ENCODE measurements around the gene UBE2D1.
"Not testable (repeated sequence)": the region's sequence is repeated elsewhere in the genome, so short reads cannot be mapped to it uniquely, and the experiment has no call there.

The UBE2D1 gene

GRCh38 chr10:58415757-58416156 lies 81.0 kb downstream of the UBE2D1 start:
- H3K27ac ChIP-seq, result no peak overlapping the region
- no peak overlapping the region for H3K9ac ChIP-seq
- no peaks in the 10 kb centered on the region for H3K27me3 ChIP-seq
- no peak overlapping the region for H3K4me2 ChIP-seq
- no peaks in the 10 kb centered on the region for H3K4me1 ChIP-seq
- H3K9me3 ChIP-seq, result peaks cover 4% of the 10 kb centered on the region; the same call in 1 of the 2 replicates
- H3K36me3 ChIP-seq, result no peaks in the 10 kb centered on the region
- TF ChIP-seq Cebpa-rat (IDR thresholded peaks at IDR 0.05), result no peak
- H4K20me1 ChIP-seq, result no peaks in the 10 kb centered on the region
- H3K4me3 ChIP-seq, result no peak overlapping the region

- H3K4me3 ChIP-seq, H3K4me2 ChIP-seq, H4K20me1 ChIP-seq, H3K36me3 ChIP-seq, H3K27me3 ChIP-seq, H3K9ac ChIP-seq, H3K27ac ChIP-seq, H3K4me1 ChIP-seq, H3K9me3 ChIP-seq: not testable (repeated sequence)
Measured at GRCh38 chr10:58417902-58418301, 83.1 kb downstream of the UBE2D1 start.

All from BLaER1 (cell line).